GM18499 (cell line): ENCODE measurements around the gene CACNA1I.

Source experiments
- ATAC-seq: cut with Tn5 transposase; IDR thresholded peaks from one replicate; pipeline ENCODE4 v1.9.1; 2021; ENCODE audit warnings: moderate number of reproducible peaks; ENCODE audit not compliant: insufficient read depth, unreplicated experiment

The CACNA1I gene

GRCh38 chr22:39646398-39647063 lies 76.0 kb downstream of the CACNA1I start:
- no peak for ATAC-seq

- no peak for ATAC-seq
Measured at GRCh38 chr22:39647836-39648629, 77.5 kb downstream of the CACNA1I start.

- ATAC-seq = no peak
Measured at GRCh38 chr22:39648630-39648950, 78.0 kb downstream of the CACNA1I start.

GRCh38 chr22:39649500-39650089 lies 79.0 kb downstream of the CACNA1I start:
- ATAC-seq = no peak

GRCh38 chr22:39651053-39651996 lies 80.8 kb downstream of the CACNA1I start:
- no peak for ATAC-seq

GRCh38 chr22:39652990-39653786 lies 82.6 kb downstream of the CACNA1I start:
- ATAC-seq = no peak

GRCh38 chr22:39653787-39654077 lies 83.2 kb downstream of the CACNA1I start:
- no peak for ATAC-seq

- no peak for ATAC-seq
Measured at GRCh38 chr22:39654131-39654926, 83.8 kb downstream of the CACNA1I start.

GRCh38 chr22:39655004-39655579 lies 84.5 kb downstream of the CACNA1I start:
- no peak for ATAC-seq

GRCh38 chr22:39655831-39656230 lies 85.3 kb downstream of the CACNA1I start:
- ATAC-seq = no peak

GRCh38 chr22:39656495-39657490 lies 86.2 kb downstream of the CACNA1I start:
- no peak for ATAC-seq

- no peak for ATAC-seq
Measured at GRCh38 chr22:39658367-39658766, 87.8 kb downstream of the CACNA1I start.

GRCh38 chr22:39658806-39659463 lies 88.4 kb downstream of the CACNA1I start:
- ATAC-seq = no peak

- ATAC-seq = no peak
Measured at GRCh38 chr22:39661501-39661841, 90.9 kb downstream of the CACNA1I start.

GRCh38 chr22:39661842-39662685 lies 91.5 kb downstream of the CACNA1I start:
- no peak for ATAC-seq

GRCh38 chr22:39662686-39663052 lies 92.1 kb downstream of the CACNA1I start:
- ATAC-seq = no peak
